GM23248 (cell line): ENCODE data around the gene ZBTB16.

ENCODE experiments used
- EZH2 ChIP-seq: fragments of 200-600 bp; sonication (generic); IDR thresholded peaks from 2 replicates; pipeline ENCODE4 v1.6.1; 2018; ENCODE audit warnings: antibody characterized with exemption, mild to moderate bottlenecking; ENCODE audit not compliant: insufficient read depth, poor library complexity, severe bottlenecking
- EZH2phosphoT487 ChIP-seq: fragments of 200-600 bp; sonication (generic); IDR thresholded peaks from 2 replicates; pipeline ENCODE4 v1.6.1; 2018; ENCODE audit warnings: antibody characterized with exemption, moderate library complexity, mild to moderate bottlenecking, low read depth; ENCODE audit not compliant: insufficient read depth

- TF ChIP-seq EZH2 (no peak), EZH2phosphoT487 (no peak)
These were observed 173.0 kb downstream of the ZBTB16 start for GRCh38 chr11:114232400-114233059.
